SHP77 treated with DMSO at 0.1 percent for 48 hours (cell line): ENCODE data around the gene FCER2.

Experiments used
- DNase-seq: peaks from one replicate; lab custom pipeline; 2025; lab: John Stamatoyannopoulos, UW

The FCER2 gene

GRCh38 chr19:7699417-7700401 is 2.2 kb downstream of the FCER2 start:
- no peak for DNase-seq

GRCh38 chr19:7699003-7699402 is 2.9 kb downstream of the FCER2 start:
- no peak for DNase-seq

GRCh38 chr19:7698583-7698982 is 3.3 kb downstream of the FCER2 start:
- no peak for DNase-seq

GRCh38 chr19:7697721-7698287 is 4.1 kb downstream of the FCER2 start:
- no peak for DNase-seq

- no peak for DNase-seq
Observed at GRCh38 chr19:7694499-7694898, 7.4 kb downstream of the FCER2 start.

- no peak for DNase-seq
Observed at GRCh38 chr19:7692417-7693088, 9.4 kb downstream of the FCER2 start.

GRCh38 chr19:7691497-7691896 is 10.4 kb downstream of the FCER2 start:
- no peak for DNase-seq

- DNase-seq, result no peak
Observed at GRCh38 chr19:7690779-7691258, 11.1 kb downstream of the FCER2 start.

- DNase-seq, result no peak
Observed at GRCh38 chr19:7689165-7689564, 12.8 kb downstream of the FCER2 start.

- no peak for DNase-seq
Observed at GRCh38 chr19:7687177-7687576, 14.8 kb downstream of the FCER2 start.

GRCh38 chr19:7685546-7686445 is 16.1 kb downstream of the FCER2 start:
- DNase-seq, result no peak

GRCh38 chr19:7682175-7682855 is 19.6 kb downstream of the FCER2 start:
- DNase-seq, result no peak

GRCh38 chr19:7681340-7682174 is 20.4 kb downstream of the FCER2 start:
- DNase-seq, result peak; percentile 39

GRCh38 chr19:7680606-7681339 is 21.2 kb downstream of the FCER2 start, which contains the start of gene TRAPPC5:
TSS of gene TRAPPC5 (plus strand) at chr19:7680833. CDS start at chr19:7682254, 1,421 bp downstream.
- DNase-seq, result peak; percentile 17

GRCh38 chr19:7679771-7680605 is 21.9 kb downstream of the FCER2 start:
- DNase-seq, result no peak

- DNase-seq, result peak; percentile 28
Observed at GRCh38 chr19:7678971-7679751, 22.8 kb downstream of the FCER2 start.

- no peak for DNase-seq
Observed at GRCh38 chr19:7677669-7678311, 24.1 kb downstream of the FCER2 start.
